ENCODE results near the gene KRTAP5-4. TPM values are rescaled to one million over a fixed set of nuclear protein-coding genes. Genes with fewer than 3 reads are reported as not detected.

Gene KRTAP5-4
- total and polyA plus RNA-seq, 2 experiments from 2014 or later = not detected

- H3K27ac ChIP-seq = no peak overlapping the region
- no peaks in the 10 kb centered on the region for H3F3A ChIP-seq (ENCODE audit: insufficient read depth)
- WGBS, 2 experiments (ENCODE audit: low coverage in 1 of 2, low lambda C conversion rate in 2 of 2, missing lambda C conversion rate in 2 of 2) = 64 to 65% methylated on average over 20 of the region's 20 CpGs
- H3K4me3 ChIP-seq = no peak overlapping the region
- H3K79me2 ChIP-seq (ENCODE audit: insufficient read depth) = no peaks in the 10 kb centered on the region
- H2AFZ ChIP-seq = no peak overlapping the region
- no peaks in the 10 kb centered on the region for H3K36me3 ChIP-seq (ENCODE audit: low read depth)
- no peak for DNase-seq
- no peaks in the 10 kb centered on the region for H3K9me2 ChIP-seq (ENCODE audit: insufficient read depth)
- H4K20me1 ChIP-seq (ENCODE audit: insufficient read depth) = no peaks in the 10 kb centered on the region
- no peak overlapping the region for H3K9ac ChIP-seq
- no peak overlapping the region for H3K4me2 ChIP-seq (ENCODE audit: unreplicated experiment)
- no peaks in the 10 kb centered on the region for H3K4me1 ChIP-seq (ENCODE audit: insufficient read depth)
- in situ Hi-C loops (cut with MboI) = no loop called here
- H3K27me3 ChIP-seq (replicated peaks; ENCODE audit: insufficient read depth) = peaks cover 11% of the 10 kb centered on the region
- TF ChIP-seq EZH2 (IDR thresholded peaks at IDR 0.05; ENCODE audit: insufficient read depth, poor library complexity, severe bottlenecking) (no peak), EZH2phosphoT487 (IDR thresholded peaks at IDR 0.05; ENCODE audit: insufficient read depth, low read depth) (no peak)
- H3K9me3 ChIP-seq (ENCODE audit: low read depth) = no peaks in the 10 kb centered on the region
These were observed 22.8 kb upstream of the KRTAP5-4 start for GRCh38 chr11:1644601-1645356.

GRCh38 chr11:1643146-1643690, 21.3 kb upstream of the KRTAP5-4 start:
- no peaks in the 10 kb centered on the region for H3K9me2 ChIP-seq (ENCODE audit: insufficient read depth)
- WGBS, 2 experiments (ENCODE audit: low coverage in 1 of 2, low lambda C conversion rate in 2 of 2, missing lambda C conversion rate in 2 of 2) = 80 to 85% methylated on average over 11 to 20 of the region's 20 CpGs
- H3K27ac ChIP-seq = no peak overlapping the region

GRCh38 chr11:1642288-1643145, 20.6 kb upstream of the KRTAP5-4 start:
- Histone ChIP-seq H3K9me3 (ENCODE audit: low read depth) (no peaks in the 10 kb centered on the region), H3F3A (ENCODE audit: insufficient read depth) (no peaks in the 10 kb centered on the region), H3K27ac (no peak overlapping the region), H3K4me3 (no peak overlapping the region), H3K9ac (no peak overlapping the region), H3K9me2 (ENCODE audit: insufficient read depth) (no peaks in the 10 kb centered on the region), H3K79me2 (ENCODE audit: insufficient read depth) (no peaks in the 10 kb centered on the region), H3K27me3 (replicated peaks; ENCODE audit: insufficient read depth) (peaks cover 26% of the 10 kb centered on the region), H2AFZ (no peak overlapping the region), H3K4me1 (ENCODE audit: insufficient read depth) (no peaks in the 10 kb centered on the region), H4K20me1 (ENCODE audit: insufficient read depth) (no peaks in the 10 kb centered on the region), H3K36me3 (ENCODE audit: low read depth) (no peaks in the 10 kb centered on the region), H3K4me2 (ENCODE audit: unreplicated experiment) (no peak overlapping the region)
- 52% methylated on average over 28 of the region's 29 CpGs for WGBS, 2 experiments (ENCODE audit: low coverage in 1 of 2, low lambda C conversion rate in 2 of 2, missing lambda C conversion rate in 2 of 2)
- in situ Hi-C loops (cut with MboI) = no loop called here
- no peak for TF ChIP-seq EZH2 (IDR thresholded peaks at IDR 0.05; ENCODE audit: insufficient read depth, poor library complexity, severe bottlenecking)
- no peak for TF ChIP-seq EZH2phosphoT487 (IDR thresholded peaks at IDR 0.05; ENCODE audit: insufficient read depth, low read depth)
- DNase-seq = no peak

More at GRCh38 chr11:1643146-1643690, 21.3 kb upstream of the KRTAP5-4 start:
- Histone ChIP-seq H4K20me1 (ENCODE audit: insufficient read depth) (no peaks in the 10 kb centered on the region), H3F3A (ENCODE audit: insufficient read depth) (no peaks in the 10 kb centered on the region), H3K4me1 (ENCODE audit: insufficient read depth) (no peaks in the 10 kb centered on the region), H2AFZ (no peak overlapping the region), H3K4me3 (no peak overlapping the region), H3K79me2 (ENCODE audit: insufficient read depth) (no peaks in the 10 kb centered on the region), H3K9ac (no peak overlapping the region), H3K36me3 (ENCODE audit: low read depth) (no peaks in the 10 kb centered on the region), H3K9me3 (ENCODE audit: low read depth) (no peaks in the 10 kb centered on the region), H3K4me2 (ENCODE audit: unreplicated experiment) (no peak overlapping the region), H3K27me3 (replicated peaks; ENCODE audit: insufficient read depth) (peaks cover 24% of the 10 kb centered on the region)
- TF ChIP-seq EZH2 (IDR thresholded peaks at IDR 0.05; ENCODE audit: insufficient read depth, poor library complexity, severe bottlenecking) = no peak
- TF ChIP-seq EZH2phosphoT487 (IDR thresholded peaks at IDR 0.05; ENCODE audit: insufficient read depth, low read depth) = no peak
- in situ Hi-C loops (cut with MboI) = no loop called here
- DNase-seq = no peak

GRCh38 chr11:1641096-1641495, 19.2 kb upstream of the KRTAP5-4 start:
- WGBS, 2 experiments (ENCODE audit: low coverage in 1 of 2, low lambda C conversion rate in 2 of 2, missing lambda C conversion rate in 2 of 2) = 56 to 61% methylated on average over 15 of the region's 15 CpGs
- in situ Hi-C loops (cut with MboI) = no loop called here
- H3F3A ChIP-seq (ENCODE audit: insufficient read depth) = no peaks in the 10 kb centered on the region
- H4K20me1 ChIP-seq (ENCODE audit: insufficient read depth) = no peaks in the 10 kb centered on the region
- H3K9me3 ChIP-seq (ENCODE audit: low read depth) = no peaks in the 10 kb centered on the region
- H3K27ac ChIP-seq = no peak overlapping the region
- no peaks in the 10 kb centered on the region for H3K79me2 ChIP-seq (ENCODE audit: insufficient read depth)
- H3K9me2 ChIP-seq (ENCODE audit: insufficient read depth) = no peaks in the 10 kb centered on the region
- no peaks in the 10 kb centered on the region for H3K36me3 ChIP-seq (ENCODE audit: low read depth)
- DNase-seq = no peak
- TF ChIP-seq EZH2 (IDR thresholded peaks at IDR 0.05; ENCODE audit: insufficient read depth, poor library complexity, severe bottlenecking) (no peak), EZH2phosphoT487 (IDR thresholded peaks at IDR 0.05; ENCODE audit: insufficient read depth, low read depth) (no peak)
- H3K27me3 ChIP-seq (replicated peaks; ENCODE audit: insufficient read depth) = peaks cover 33% of the 10 kb centered on the region
- no peak overlapping the region for H2AFZ ChIP-seq
- no peak overlapping the region for H3K4me2 ChIP-seq (ENCODE audit: unreplicated experiment)
- H3K4me3 ChIP-seq = no peak overlapping the region
- no peak overlapping the region for H3K9ac ChIP-seq
- no peaks in the 10 kb centered on the region for H3K4me1 ChIP-seq (ENCODE audit: insufficient read depth)

All from GM23248 (cell line).